ENCODE measurements around the gene THBS1.

THBS1 gene

GRCh38 chr15:39602143-39602542 is 21.3 kb downstream of the THBS1 start:
- H2AFZ ChIP-seq = no peak overlapping the region
- no peak for TF ChIP-seq CTCF (IDR thresholded peaks at IDR 0.05)
- no peak overlapping the region for H3K27ac ChIP-seq

GRCh38 chr15:39605146-39605545 is 24.3 kb downstream of the THBS1 start:
- TF ChIP-seq CTCF (IDR thresholded peaks at IDR 0.05) = no peak
- H3K9me3 ChIP-seq (ENCODE audit: control insufficient read depth, low read length) = no peaks in the 10 kb centered on the region

More at GRCh38 chr15:39602143-39602542, 21.3 kb downstream of the THBS1 start:
- H3K27me3 ChIP-seq (ENCODE audit: control insufficient read depth, insufficient read depth, low read length) = no peaks in the 10 kb centered on the region
- H3K36me3 ChIP-seq (ENCODE audit: control insufficient read depth, insufficient read depth, low read length) = no peaks in the 10 kb centered on the region
- no peaks in the 10 kb centered on the region for H3K4me1 ChIP-seq
- no peak overlapping the region for H3K4me3 ChIP-seq (ENCODE audit: low read depth, low read length)
- H3K9ac ChIP-seq = no peak overlapping the region
- no peaks in the 10 kb centered on the region for H3K9me3 ChIP-seq (ENCODE audit: control insufficient read depth, low read length)
- no peak overlapping the region for H3K4me2 ChIP-seq (ENCODE audit: low read length)
- H3K79me2 ChIP-seq = no peaks in the 10 kb centered on the region

GRCh38 chr15:39608185-39609139 is 27.6 kb downstream of the THBS1 start:
- Histone ChIP-seq H3K4me3 (ENCODE audit: low read depth, low read length) (no peak overlapping the region), H3K27me3 (ENCODE audit: control insufficient read depth, insufficient read depth, low read length) (no peaks in the 10 kb centered on the region), H3K9me3 (ENCODE audit: control insufficient read depth, low read length) (no peaks in the 10 kb centered on the region), H3K36me3 (ENCODE audit: control insufficient read depth, insufficient read depth, low read length) (no peaks in the 10 kb centered on the region), H3K79me2 (no peaks in the 10 kb centered on the region), H3K9ac (no peak overlapping the region), H2AFZ (no peak overlapping the region), H3K27ac (no peak overlapping the region), H3K4me1 (no peaks in the 10 kb centered on the region), H3K4me2 (ENCODE audit: low read length) (no peak overlapping the region)
- no peak for TF ChIP-seq CTCF (IDR thresholded peaks at IDR 0.05)

More at GRCh38 chr15:39605146-39605545, 24.3 kb downstream of the THBS1 start:
- H3K27ac ChIP-seq = no peak overlapping the region
- no peaks in the 10 kb centered on the region for H3K4me1 ChIP-seq
- H3K79me2 ChIP-seq = no peaks in the 10 kb centered on the region
- no peak overlapping the region for H3K9ac ChIP-seq
- no peak overlapping the region for H3K4me3 ChIP-seq (ENCODE audit: low read depth, low read length)
- H3K4me2 ChIP-seq (ENCODE audit: low read length) = no peak overlapping the region
- no peak overlapping the region for H2AFZ ChIP-seq
- no peaks in the 10 kb centered on the region for H3K36me3 ChIP-seq (ENCODE audit: control insufficient read depth, insufficient read depth, low read length)
- no peaks in the 10 kb centered on the region for H3K27me3 ChIP-seq (ENCODE audit: control insufficient read depth, insufficient read depth, low read length)

- TF ChIP-seq CTCF (IDR thresholded peaks at IDR 0.05) = no peak
- Histone ChIP-seq H3K79me2 (no peaks in the 10 kb centered on the region), H3K9me3 (ENCODE audit: control insufficient read depth, low read length) (no peaks in the 10 kb centered on the region), H3K27ac (no peak overlapping the region), H3K4me1 (no peaks in the 10 kb centered on the region), H3K4me2 (ENCODE audit: low read length) (no peak overlapping the region), H3K36me3 (ENCODE audit: control insufficient read depth, insufficient read depth, low read length) (no peaks in the 10 kb centered on the region), H3K4me3 (ENCODE audit: low read depth, low read length) (no peak overlapping the region), H3K9ac (no peak overlapping the region), H2AFZ (no peak overlapping the region), H3K27me3 (ENCODE audit: control insufficient read depth, insufficient read depth, low read length) (no peaks in the 10 kb centered on the region)
Measured at GRCh38 chr15:39609166-39609916, 28.5 kb downstream of the THBS1 start.

Data from parathyroid adenoma (tissue), 2 donors.